ENCODE data around the gene MDP1. TPM values are rescaled to one million over a fixed set of nuclear protein-coding genes. Genes with fewer than 3 reads are reported as not detected.

The MDP1 gene
- total RNA-seq, 1 experiment from 2014 or later = 7.4 TPM

GRCh38 chr14:24184104-24184970 is 31.5 kb downstream of the MDP1 start:
- no peak for DNase-seq
- no peak overlapping the region for H3K4me3 Mint-ChIP-seq (ENCODE audit: low read depth, unreplicated experiment)
- H3K4me1 Mint-ChIP-seq (ENCODE audit: low read depth, unreplicated experiment) = peaks cover 18% of the 10 kb centered on the region
- H3K9me3 Mint-ChIP-seq (ENCODE audit: low read depth, unreplicated experiment) = no peaks in the 10 kb centered on the region
- H3K27me3 Mint-ChIP-seq (ENCODE audit: unreplicated experiment) = no peaks in the 10 kb centered on the region
- no peak overlapping the region for H3K27ac Mint-ChIP-seq (ENCODE audit: unreplicated experiment)
- no peak for TF ChIP-seq CTCF (IDR thresholded peaks at IDR 0.05; ENCODE audit: unreplicated experiment)
- CTCF ChIA-PET = no interaction called here
- peaks cover 78% of the 10 kb centered on the region for H3K36me3 Mint-ChIP-seq (ENCODE audit: insufficient read depth, unreplicated experiment)
- intact Hi-C loops (cut with micrococcal nuclease; ENCODE audit: unreplicated experiment) = no loop called here
- no TSS peak for BruUV-seq (replicated peaks)

GRCh38 chr14:24183014-24183481 is 32.8 kb downstream of the MDP1 start:
- Mint-ChIP-seq H3K4me3 (ENCODE audit: low read depth, unreplicated experiment) (no peak overlapping the region), H3K4me1 (ENCODE audit: low read depth, unreplicated experiment) (peaks cover 12% of the 10 kb centered on the region), H3K36me3 (ENCODE audit: insufficient read depth, unreplicated experiment) (peaks cover 70% of the 10 kb centered on the region), H3K27ac (ENCODE audit: unreplicated experiment) (peak overlapping the region; percentile 13), H3K9me3 (ENCODE audit: low read depth, unreplicated experiment) (no peaks in the 10 kb centered on the region), H3K27me3 (ENCODE audit: unreplicated experiment) (no peaks in the 10 kb centered on the region)
- CTCF ChIA-PET = no interaction called here
- no TSS peak for BruUV-seq (replicated peaks)
- DNase-seq = no peak
- TF ChIP-seq CTCF (IDR thresholded peaks at IDR 0.05; ENCODE audit: unreplicated experiment) = no peak
- intact Hi-C loops (cut with micrococcal nuclease; ENCODE audit: unreplicated experiment) = no loop called here

DNA sequence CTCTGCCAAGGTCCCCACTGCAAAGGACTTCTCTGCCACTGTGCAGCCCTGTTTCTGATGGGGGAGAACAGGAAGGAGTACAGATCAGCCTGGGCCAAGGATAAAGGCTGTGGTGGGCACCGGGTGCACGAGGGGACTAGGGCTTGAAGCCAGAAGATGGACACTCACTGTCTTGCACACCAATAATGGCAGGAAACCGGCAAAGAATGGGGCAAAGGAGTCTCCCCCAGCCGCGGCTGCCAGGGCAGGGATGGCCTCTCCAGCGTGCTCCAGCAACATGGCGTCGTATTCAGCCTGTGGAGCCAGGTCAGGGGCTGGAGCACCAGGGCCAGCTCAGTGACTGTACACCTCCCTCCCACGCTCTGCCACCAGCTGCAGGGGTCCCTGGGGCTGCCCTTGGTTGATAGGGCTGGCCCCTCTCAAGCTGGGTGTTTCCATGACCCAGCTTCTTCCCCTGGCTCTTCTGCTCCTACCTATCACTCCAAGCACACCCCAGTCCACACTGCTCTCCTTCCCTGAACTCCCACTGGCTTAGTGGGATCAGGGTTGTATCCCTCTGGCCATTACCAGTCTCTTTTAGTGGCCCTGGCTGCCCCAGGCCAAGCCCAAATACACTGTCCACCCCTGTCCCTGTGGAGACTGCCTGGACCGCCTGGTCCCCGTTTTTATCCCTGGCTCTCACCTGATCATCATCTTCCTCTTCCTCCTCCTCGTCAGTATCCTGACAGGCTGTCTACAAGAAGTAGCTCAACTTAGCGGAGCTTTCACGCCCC is 33.6 kb downstream of the MDP1 start:
- no peaks in the 10 kb centered on the region for H3K27me3 Mint-ChIP-seq (ENCODE audit: unreplicated experiment)
- no peak for TF ChIP-seq CTCF (IDR thresholded peaks at IDR 0.05; ENCODE audit: unreplicated experiment)
- H3K4me1 Mint-ChIP-seq (ENCODE audit: low read depth, unreplicated experiment) = peaks cover 5% of the 10 kb centered on the region
- intact Hi-C loops (cut with micrococcal nuclease; ENCODE audit: unreplicated experiment) = no loop called here
- no TSS peak for BruUV-seq (replicated peaks)
- CTCF ChIA-PET = no interaction called here
- H3K36me3 Mint-ChIP-seq (ENCODE audit: insufficient read depth, unreplicated experiment) = peaks cover 72% of the 10 kb centered on the region
- DNase-seq = no peak
- H3K4me3 Mint-ChIP-seq (ENCODE audit: low read depth, unreplicated experiment) = no peak overlapping the region
- H3K27ac Mint-ChIP-seq (ENCODE audit: unreplicated experiment) = peak overlapping the region; percentile 13
- no peaks in the 10 kb centered on the region for H3K9me3 Mint-ChIP-seq (ENCODE audit: low read depth, unreplicated experiment)

DNA sequence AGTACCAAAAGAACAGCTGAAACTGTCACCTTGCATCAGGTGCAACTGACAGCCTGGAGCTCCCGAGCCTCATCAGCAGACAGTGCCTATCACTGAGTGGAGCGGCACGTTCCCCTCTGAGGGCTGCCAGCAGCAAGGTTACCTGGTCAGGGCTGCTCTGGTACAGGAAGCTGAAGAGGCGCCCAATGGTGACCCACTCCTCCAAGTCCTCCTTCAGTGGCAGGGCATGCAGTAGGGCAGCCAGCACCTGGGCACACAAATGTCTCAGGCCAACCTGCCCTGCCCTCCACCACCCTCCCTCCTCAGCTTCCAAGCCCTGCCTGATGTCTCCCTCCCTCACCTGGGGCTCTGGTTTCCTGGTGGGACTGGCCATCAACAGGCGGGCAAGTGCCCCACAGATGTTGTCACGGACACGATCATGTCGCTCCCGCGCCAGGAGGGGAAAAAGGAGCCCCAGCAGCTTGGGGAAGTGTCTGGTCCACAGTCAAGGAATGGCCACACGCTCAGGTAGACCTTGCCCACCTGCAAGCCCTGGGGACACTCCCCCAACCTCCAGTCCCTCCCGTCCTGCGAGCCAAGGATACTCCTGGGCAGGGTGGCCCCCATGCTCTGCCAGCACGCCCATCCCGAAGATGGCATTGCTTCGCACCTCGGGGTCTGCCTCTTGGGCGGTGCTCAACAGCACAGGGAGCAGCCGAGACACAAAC is 34.3 kb downstream of the MDP1 start:
- CTCF ChIA-PET = no interaction called here
- Mint-ChIP-seq H3K4me3 (ENCODE audit: low read depth, unreplicated experiment) (no peak overlapping the region), H3K27ac (ENCODE audit: unreplicated experiment) (no peak overlapping the region)

More for the DNA sequence above, 34.3 kb downstream of the MDP1 start:
- no TSS peak for BruUV-seq (replicated peaks)
- Mint-ChIP-seq H3K27me3 (ENCODE audit: unreplicated experiment) (no peaks in the 10 kb centered on the region), H3K4me1 (ENCODE audit: low read depth, unreplicated experiment) (no peaks in the 10 kb centered on the region), H3K36me3 (ENCODE audit: insufficient read depth, unreplicated experiment) (peaks cover 72% of the 10 kb centered on the region), H3K9me3 (ENCODE audit: low read depth, unreplicated experiment) (no peaks in the 10 kb centered on the region)
- intact Hi-C loops (cut with micrococcal nuclease; ENCODE audit: unreplicated experiment) = no loop called here
- no peak for TF ChIP-seq CTCF (IDR thresholded peaks at IDR 0.05; ENCODE audit: unreplicated experiment)
- DNase-seq = no peak
